ENCODE measurements around the gene SST. TPM values are rescaled to one million over a fixed set of nuclear protein-coding genes. Genes with fewer than 3 reads are reported as not detected.

The SST gene
- total RNA-seq, 1 donor from 2014 or later = not detected

- H3K27me3 ChIP-seq (ENCODE audit: control insufficient read depth, insufficient read depth, low read length) = peaks cover 3% of the 10 kb centered on the region
- no peak for FAIRE-seq
Measured at GRCh38 chr3:187700249-187700648, 30.1 kb upstream of the SST start.

GRCh38 chr3:187698499-187699399 is 28.6 kb upstream of the SST start:
- DNase-seq (ENCODE audit: low read depth) = no peak
- H3K36me3 ChIP-seq (ENCODE audit: control insufficient read depth, insufficient read depth, low read length) = no peaks in the 10 kb centered on the region
- H3K4me3 ChIP-seq (ENCODE audit: low read depth, low read length) = no peak overlapping the region
- TF ChIP-seq CTCF (IDR thresholded peaks at IDR 0.05; ENCODE audit: insufficient read depth, low read length, severe bottlenecking) = no peak
- peaks cover 3% of the 10 kb centered on the region for H3K27me3 ChIP-seq (ENCODE audit: control insufficient read depth, insufficient read depth, low read length)
- FAIRE-seq = no peak

More at GRCh38 chr3:187700249-187700648, 30.1 kb upstream of the SST start:
- no peaks in the 10 kb centered on the region for H3K36me3 ChIP-seq (ENCODE audit: control insufficient read depth, insufficient read depth, low read length)
- no peak for DNase-seq (ENCODE audit: low read depth)
- H3K4me3 ChIP-seq (ENCODE audit: low read depth, low read length) = no peak overlapping the region
- no peak for TF ChIP-seq CTCF (IDR thresholded peaks at IDR 0.05; ENCODE audit: insufficient read depth, low read length, severe bottlenecking)

GRCh38 chr3:187696021-187696420 is 25.8 kb upstream of the SST start:
- DNase-seq (ENCODE audit: low read depth) = no peak
- peaks cover 3% of the 10 kb centered on the region for H3K27me3 ChIP-seq (ENCODE audit: control insufficient read depth, insufficient read depth, low read length)
- TF ChIP-seq CTCF (IDR thresholded peaks at IDR 0.05; ENCODE audit: insufficient read depth, low read length, severe bottlenecking) = no peak
- FAIRE-seq = no peak
- no peaks in the 10 kb centered on the region for H3K36me3 ChIP-seq (ENCODE audit: control insufficient read depth, insufficient read depth, low read length)
- no peak overlapping the region for H3K4me3 ChIP-seq (ENCODE audit: low read depth, low read length)

- DNase-seq (ENCODE audit: low read depth) (no peak), FAIRE-seq (no peak)
- TF ChIP-seq CTCF (IDR thresholded peaks at IDR 0.05; ENCODE audit: insufficient read depth, low read length, severe bottlenecking) = no peak
- H3K4me3 ChIP-seq (ENCODE audit: low read depth, low read length) = no peak overlapping the region
- H3K27me3 ChIP-seq (ENCODE audit: control insufficient read depth, insufficient read depth, low read length) = peaks cover 3% of the 10 kb centered on the region
- H3K36me3 ChIP-seq (ENCODE audit: control insufficient read depth, insufficient read depth, low read length) = no peaks in the 10 kb centered on the region
Measured at GRCh38 chr3:187695449-187695848, 25.3 kb upstream of the SST start.

GRCh38 chr3:187694801-187695200 is 24.6 kb upstream of the SST start:
- no peak for FAIRE-seq
- peaks cover 3% of the 10 kb centered on the region for H3K27me3 ChIP-seq (ENCODE audit: control insufficient read depth, insufficient read depth, low read length)
- no peak overlapping the region for H3K4me3 ChIP-seq (ENCODE audit: low read depth, low read length)
- no peak for DNase-seq (ENCODE audit: low read depth)
- no peaks in the 10 kb centered on the region for H3K36me3 ChIP-seq (ENCODE audit: control insufficient read depth, insufficient read depth, low read length)
- no peak for TF ChIP-seq CTCF (IDR thresholded peaks at IDR 0.05; ENCODE audit: insufficient read depth, low read length, severe bottlenecking)

Measured in bronchial epithelial cell (primary cell).